WTC11 (cell line): ENCODE results near the gene SHISAL2A. TPM values are rescaled to one million over a fixed set of nuclear protein-coding genes. Genes with fewer than 3 reads are reported as not detected.

ENCODE experiments used
- ATAC-seq: fragments of 200-7000 bp; cut with Tn5 transposase; 2 replicates; pipeline ENCODE4 v1.10.0; 2021; ENCODE audit warnings: mild to moderate bottlenecking, moderate library complexity
- CTCF ChIA-PET: fragments of 300-600 bp; sonication (Branson Sonifier 250); formaldehyde crosslinking; loops from one replicate; lab custom pipeline; 2021; ENCODE audit warnings: antibody characterized with exemption; lab: Charles Lee
- POLR2A ChIA-PET: fragments of 350-600 bp; sonication (Branson Sonifier 250); formaldehyde crosslinking; loops from one replicate; lab custom pipeline; 2021; ENCODE audit warnings: antibody characterized with exemption; lab: Charles Lee
- DNase-seq: peaks from one replicate; pipeline ENCODE4 v3.0.0; 2021; ENCODE audit warnings: low spot score
- H3K27ac Mint-ChIP-seq: 2 replicates; pipeline ENCODE4 v1.8.0; 2021; ENCODE audit warnings: mixed read lengths
- H3K27me3 Mint-ChIP-seq: 2 replicates; pipeline ENCODE4 v1.8.0; 2021; ENCODE audit warnings: low read depth, mild to moderate bottlenecking, moderate library complexity, mixed read lengths
- H3K36me3 Mint-ChIP-seq: 2 replicates; pipeline ENCODE4 v1.8.0; 2021; ENCODE audit warnings: mixed read lengths
- H3K4me1 Mint-ChIP-seq: 2 replicates; pipeline ENCODE4 v1.8.0; 2022; ENCODE audit warnings: mixed read lengths
- H3K4me3 Mint-ChIP-seq: 2 replicates; pipeline ENCODE4 v1.8.0; 2021; ENCODE audit warnings: mild to moderate bottlenecking, moderate library complexity, mixed read lengths
- H3K9me3 Mint-ChIP-seq: 2 replicates; pipeline ENCODE4 v1.8.0; 2021; ENCODE audit warnings: mixed read lengths
- ATF2 ChIP-seq: sonication (generic); formaldehyde crosslinking; IDR thresholded peaks from 2 replicates; pipeline ENCODE4 v1.8.1; 2022; ENCODE audit warnings: low read depth, missing genetic modification reagents, borderline replicate concordance
- CREM ChIP-seq: sonication (generic); formaldehyde crosslinking; IDR thresholded peaks from 2 replicates; pipeline ENCODE4 v1.8.1; 2022; ENCODE audit warnings: mild to moderate bottlenecking, missing genetic modification reagents, moderate library complexity
- E2F5 ChIP-seq: sonication (generic); formaldehyde crosslinking; IDR thresholded peaks from 2 replicates; pipeline ENCODE4 v1.8.1; 2022; ENCODE audit warnings: mild to moderate bottlenecking, moderate library complexity, missing genetic modification reagents
- ESRRA ChIP-seq: sonication (generic); formaldehyde crosslinking; IDR thresholded peaks from 2 replicates; pipeline ENCODE4 v1.8.1; 2022; ENCODE audit warnings: mild to moderate bottlenecking, missing genetic modification reagents, borderline replicate concordance
- GTF2I ChIP-seq: fragments of 250-450 bp; sonication (Bioruptor Pico); conservative IDR thresholded peaks from 2 replicates; pipeline ENCODE4 v1.4.0; 2021; ENCODE audit warnings: mild to moderate bottlenecking
- JAZF1 ChIP-seq: fragments of 250-450 bp; sonication (Bioruptor Pico); IDR thresholded peaks from 2 replicates; pipeline ENCODE4 v1.9.0; 2021; ENCODE audit warnings: moderate library complexity, mild to moderate bottlenecking, inconsistent platforms
- JUN ChIP-seq: sonication (generic); formaldehyde crosslinking; IDR thresholded peaks from 2 replicates; pipeline ENCODE4 v1.8.0; 2023; ENCODE audit warnings: mild to moderate bottlenecking, missing genetic modification reagents
- KAT7 ChIP-seq: sonication (generic); formaldehyde crosslinking; IDR thresholded peaks from 2 replicates; pipeline ENCODE4 v1.8.1; 2023; ENCODE audit warnings: missing genetic modification reagents, mild to moderate bottlenecking, borderline replicate concordance
- MXD4 ChIP-seq: fragments of 250-450 bp; sonication (Bioruptor Pico); IDR thresholded peaks from 2 replicates; pipeline ENCODE4 v1.8.0; 2021; ENCODE audit warnings: mild to moderate bottlenecking, moderate library complexity, borderline replicate concordance
- NFATC4 ChIP-seq: fragments of 250-450 bp; sonication (Bioruptor Pico); IDR thresholded peaks from 2 replicates; pipeline ENCODE4 v1.9.0; 2021; ENCODE audit warnings: mild to moderate bottlenecking
- NFE2L1 ChIP-seq: sonication (generic); formaldehyde crosslinking; IDR thresholded peaks from 2 replicates; pipeline ENCODE4 v1.8.1; 2023; ENCODE audit warnings: missing genetic modification reagents
- NR2C2 ChIP-seq: sonication (generic); formaldehyde crosslinking; IDR thresholded peaks from 2 replicates; pipeline ENCODE4 v1.8.0; 2022; ENCODE audit warnings: mild to moderate bottlenecking, missing genetic modification reagents
- PRRX2 ChIP-seq: fragments of 250-450 bp; sonication (Bioruptor Pico); IDR thresholded peaks from 2 replicates; pipeline ENCODE4 v1.8.0; 2021; ENCODE audit warnings: mild to moderate bottlenecking
- STAT6 ChIP-seq: sonication (generic); formaldehyde crosslinking; conservative IDR thresholded peaks from 2 replicates; pipeline ENCODE4 v1.8.1; 2023; ENCODE audit warnings: mild to moderate bottlenecking, low read depth, missing genetic modification reagents, moderate library complexity
- USF2 ChIP-seq: sonication (generic); formaldehyde crosslinking; IDR thresholded peaks from 2 replicates; pipeline ENCODE4 v1.8.1; 2023; ENCODE audit warnings: mild to moderate bottlenecking, missing genetic modification reagents, moderate library complexity
- ZNF232 ChIP-seq: sonication (generic); formaldehyde crosslinking; IDR thresholded peaks from 2 replicates; pipeline ENCODE4 v1.8.0; 2022; ENCODE audit warnings: mild to moderate bottlenecking, missing genetic modification reagents
- ZNF281 ChIP-seq: sonication (generic); formaldehyde crosslinking; IDR thresholded peaks from 2 replicates; pipeline ENCODE4 v1.8.0; 2023; ENCODE audit warnings: mild to moderate bottlenecking, missing genetic modification reagents
- ZNF423 ChIP-seq: fragments of 250-450 bp; sonication (Bioruptor Pico); IDR thresholded peaks from 2 replicates; pipeline ENCODE4 v2.1.2; 2022; ENCODE audit warnings: mild to moderate bottlenecking, moderate library complexity
- ZNF671 ChIP-seq: fragments of 250-450 bp; sonication (Bioruptor Pico); IDR thresholded peaks from 2 replicates; pipeline ENCODE4 v1.8.0; 2021; ENCODE audit warnings: mild to moderate bottlenecking
- total RNA-seq: library from RNA; stranded (reverse); gene quantifications from 3 replicates; pipeline ENCODE4 v1.2.3, GENCODE V29; 2021
- TF ChIP-seq, protein P1 (sequence below): fragments of 200-600 bp; IDR thresholded peaks from 2 replicates; pipeline ENCODE4 v1.8.0; 2022; ENCODE audit warnings: antibody characterized with exemption
- TF ChIP-seq, protein P2 (sequence below): fragments of 250-450 bp; sonication (Bioruptor Pico); IDR thresholded peaks from 2 replicates; pipeline ENCODE4 v2.1.2; 2022; ENCODE audit warnings: mild to moderate bottlenecking, moderate library complexity
- TF ChIP-seq, protein P3 (sequence below): sonication (generic); formaldehyde crosslinking; IDR thresholded peaks from 2 replicates; pipeline ENCODE4 v1.8.1; 2023; ENCODE audit warnings: mild to moderate bottlenecking, moderate library complexity, missing genetic modification reagents

The SHISAL2A gene
- total RNA-seq, 1 experiment from 2014 or later: 1.4 TPM

GRCh38 chr1:52597912-52598311 lies 35.1 kb upstream of the SHISAL2A start:
- Mint-ChIP-seq H3K9me3 (0 out of 2 replicates have a peak, but pooled peaks cover 3% of the 10 kb centered on the region), H3K4me1 (peaks cover 8% of the 10 kb centered on the region), H3K4me3 (no peak overlapping the region), H3K36me3 (no peaks in the 10 kb centered on the region), H3K27ac (no peak overlapping the region), H3K27me3 (peaks cover 35% of the 10 kb centered on the region)
- CTCF ChIA-PET: no interaction called here
- DNase-seq (no peak), ATAC-seq (no peak)
- POLR2A ChIA-PET: no interaction called here
- no peak for TF ChIP-seq PRRX2 (CRISPR knock-in tag)
- TF ChIP-seq, protein P1, sequence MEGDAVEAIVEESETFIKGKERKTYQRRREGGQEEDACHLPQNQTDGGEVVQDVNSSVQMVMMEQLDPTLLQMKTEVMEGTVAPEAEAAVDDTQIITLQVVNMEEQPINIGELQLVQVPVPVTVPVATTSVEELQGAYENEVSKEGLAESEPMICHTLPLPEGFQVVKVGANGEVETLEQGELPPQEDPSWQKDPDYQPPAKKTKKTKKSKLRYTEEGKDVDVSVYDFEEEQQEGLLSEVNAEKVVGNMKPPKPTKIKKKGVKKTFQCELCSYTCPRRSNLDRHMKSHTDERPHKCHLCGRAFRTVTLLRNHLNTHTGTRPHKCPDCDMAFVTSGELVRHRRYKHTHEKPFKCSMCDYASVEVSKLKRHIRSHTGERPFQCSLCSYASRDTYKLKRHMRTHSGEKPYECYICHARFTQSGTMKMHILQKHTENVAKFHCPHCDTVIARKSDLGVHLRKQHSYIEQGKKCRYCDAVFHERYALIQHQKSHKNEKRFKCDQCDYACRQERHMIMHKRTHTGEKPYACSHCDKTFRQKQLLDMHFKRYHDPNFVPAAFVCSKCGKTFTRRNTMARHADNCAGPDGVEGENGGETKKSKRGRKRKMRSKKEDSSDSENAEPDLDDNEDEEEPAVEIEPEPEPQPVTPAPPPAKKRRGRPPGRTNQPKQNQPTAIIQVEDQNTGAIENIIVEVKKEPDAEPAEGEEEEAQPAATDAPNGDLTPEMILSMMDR: no peak
- TF ChIP-seq, protein P2, sequence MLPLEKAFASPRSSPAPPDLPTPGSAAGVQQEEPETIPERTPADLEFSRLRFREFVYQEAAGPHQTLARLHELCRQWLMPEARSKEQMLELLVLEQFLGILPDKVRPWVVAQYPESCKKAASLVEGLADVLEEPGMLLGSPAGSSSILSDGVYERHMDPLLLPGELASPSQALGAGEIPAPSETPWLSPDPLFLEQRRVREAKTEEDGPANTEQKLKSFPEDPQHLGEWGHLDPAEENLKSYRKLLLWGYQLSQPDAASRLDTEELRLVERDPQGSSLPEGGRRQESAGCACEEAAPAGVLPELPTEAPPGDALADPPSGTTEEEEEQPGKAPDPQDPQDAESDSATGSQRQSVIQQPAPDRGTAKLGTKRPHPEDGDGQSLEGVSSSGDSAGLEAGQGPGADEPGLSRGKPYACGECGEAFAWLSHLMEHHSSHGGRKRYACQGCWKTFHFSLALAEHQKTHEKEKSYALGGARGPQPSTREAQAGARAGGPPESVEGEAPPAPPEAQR (CRISPR knock-in tag): no peak
- TF ChIP-seq KAT7 (CRISPR knock-in tag): no peak
- TF ChIP-seq ESRRA: no peak
- no peak for TF ChIP-seq CREM (CRISPR knock-in tag)
- no peak for TF ChIP-seq ZNF232 (CRISPR knock-in tag)
- TF ChIP-seq E2F5 (CRISPR knock-in tag): no peak
- TF ChIP-seq, protein P3, sequence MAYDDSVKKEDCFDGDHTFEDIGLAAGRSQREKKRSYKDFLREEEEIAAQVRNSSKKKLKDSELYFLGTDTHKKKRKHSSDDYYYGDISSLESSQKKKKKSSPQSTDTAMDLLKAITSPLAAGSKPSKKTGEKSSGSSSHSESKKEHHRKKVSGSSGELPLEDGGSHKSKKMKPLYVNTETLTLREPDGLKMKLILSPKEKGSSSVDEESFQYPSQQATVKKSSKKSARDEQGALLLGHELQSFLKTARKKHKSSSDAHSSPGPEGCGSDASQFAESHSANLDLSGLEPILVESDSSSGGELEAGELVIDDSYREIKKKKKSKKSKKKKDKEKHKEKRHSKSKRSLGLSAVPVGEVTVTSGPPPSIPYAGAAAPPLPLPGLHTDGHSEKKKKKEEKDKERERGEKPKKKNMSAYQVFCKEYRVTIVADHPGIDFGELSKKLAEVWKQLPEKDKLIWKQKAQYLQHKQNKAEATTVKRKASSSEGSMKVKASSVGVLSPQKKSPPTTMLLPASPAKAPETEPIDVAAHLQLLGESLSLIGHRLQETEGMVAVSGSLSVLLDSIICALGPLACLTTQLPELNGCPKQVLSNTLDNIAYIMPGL: no peak
- TF ChIP-seq NFATC4 (CRISPR knock-in tag): no peak
- TF ChIP-seq NR2C2: no peak

GRCh38 chr1:52598729-52599128 lies 34.2 kb upstream of the SHISAL2A start:
- no peak overlapping the region for H3K27ac Mint-ChIP-seq
- no peak for DNase-seq
- POLR2A ChIA-PET: interaction anchor here (0.7 kb wide), 1 partner anchor 13 kb away, joined by 4 read pairs; no protein-coding TSS in a partner anchor
- ATAC-seq: no peak
- H3K9me3 Mint-ChIP-seq: 0 out of 2 replicates have a peak, but pooled peaks cover 3% of the 10 kb centered on the region
- no peak overlapping the region for H3K4me3 Mint-ChIP-seq
- H3K4me1 Mint-ChIP-seq: peaks cover 11% of the 10 kb centered on the region
- peaks cover 43% of the 10 kb centered on the region for H3K27me3 Mint-ChIP-seq
- TF ChIP-seq NFE2L1 (CRISPR knock-in tag) (no peak), ZNF281 (CRISPR knock-in tag) (no peak), E2F5 (CRISPR knock-in tag) (no peak), USF2 (CRISPR knock-in tag) (no peak), GTF2I (CRISPR knock-in tag) (no peak), JAZF1 (CRISPR knock-in tag) (no peak), STAT6 (no peak), ZNF423 (CRISPR knock-in tag) (no peak), ZNF671 (CRISPR knock-in tag) (no peak), JUN (no peak), MXD4 (CRISPR knock-in tag) (no peak), ATF2 (CRISPR knock-in tag) (no peak)
- TF ChIP-seq, all 79 proteins: peak for 0
- CTCF ChIA-PET: no interaction called here
- H3K36me3 Mint-ChIP-seq: no peaks in the 10 kb centered on the region
